Caco-2 (cell line): ENCODE results near the gene PALLD. TPM values are rescaled to one million over a fixed set of nuclear protein-coding genes. Genes with fewer than 3 reads are reported as not detected.

Experiments
- BruUV-seq: library from RNA; stranded (reverse); fragments of 400-500 nt; replicated peaks from 2 replicates; lab custom pipeline; 2021; lab: Mats Ljungman, UMichigan
- CTCF ChIA-PET: fragments of 300-600 bp; sonication (Branson Sonifier 250); formaldehyde crosslinking; loops from one replicate; lab custom pipeline; 2022; ENCODE audit warnings: antibody characterized with exemption; lab: Charles Lee
- POLR2A ChIA-PET: fragments of 300-600 bp; sonication (Branson Sonifier 250); formaldehyde crosslinking; loops from one replicate; lab custom pipeline; 2022; ENCODE audit warnings: antibody characterized with exemption; lab: Charles Lee
- DNase-seq, 2 experiments: peaks; one replicate each; pipeline versions ENCODE4 v3.0.0 to v3.0.0-alpha.2; 2020 to 2022
- H3K27me3 ChIP-seq: replicated peaks from 2 replicates; pipeline ENCODE4 v1.6.0; 2011; ENCODE audit warnings: low read length; ENCODE audit not compliant: control insufficient read depth, insufficient read depth
- H3K36me3 ChIP-seq: 2 replicates; pipeline ENCODE4 v1.5.1; 2011; ENCODE audit warnings: low read length; ENCODE audit not compliant: control insufficient read depth, insufficient read depth
- H3K4me1 ChIP-seq: fragments of 250-450 bp; sonication (Bioruptor Pico); 2 replicates; pipeline ENCODE4 v1.5.1; 2020; ENCODE audit warnings: mild to moderate bottlenecking
- H3K4me3 ChIP-seq: 2 replicates; pipeline ENCODE4 v1.5.1; 2011; ENCODE audit warnings: low read depth, mild to moderate bottlenecking, control low read depth, low read length
- H3K9me3 ChIP-seq: fragments of 250-450 bp; sonication (Bioruptor Pico); 2 replicates; pipeline ENCODE4 v1.5.1; 2020; ENCODE audit warnings: mild to moderate bottlenecking, moderate library complexity
- H3K27ac Mint-ChIP-seq: one replicate; pipeline ENCODE4 v1.8.0; 2022; ENCODE audit warnings: mixed read lengths; ENCODE audit not compliant: unreplicated experiment
- H3K27me3 Mint-ChIP-seq: one replicate; pipeline ENCODE4 v1.8.0; 2022; ENCODE audit warnings: mixed read lengths; ENCODE audit not compliant: insufficient read depth, unreplicated experiment
- H3K36me3 Mint-ChIP-seq: one replicate; pipeline ENCODE4 v1.8.0; 2022; ENCODE audit warnings: mild to moderate bottlenecking, mixed read lengths; ENCODE audit not compliant: insufficient read depth, unreplicated experiment
- H3K4me1 Mint-ChIP-seq: one replicate; pipeline ENCODE4 v1.8.0; 2022; ENCODE audit warnings: low read depth, mixed read lengths; ENCODE audit not compliant: unreplicated experiment
- H3K4me3 Mint-ChIP-seq: one replicate; pipeline ENCODE4 v1.8.0; 2022; ENCODE audit warnings: mild to moderate bottlenecking, moderate library complexity, mixed read lengths; ENCODE audit not compliant: unreplicated experiment
- H3K9me3 Mint-ChIP-seq: one replicate; pipeline ENCODE4 v1.8.0; 2022; ENCODE audit warnings: mixed read lengths; ENCODE audit not compliant: unreplicated experiment
- CTCF ChIP-seq, 2 experiments: fragments of 200-600 bp in 1 of 2; IDR thresholded peaks; 1 replicate in 1 of 2; 2 replicates in 1 of 2; pipeline versions ENCODE4 v1.5.1 to v1.8.0; 2011 to 2022; ENCODE audit warnings: antibody characterized with exemption in 1 of 2, control low read depth in 1 of 2, inconsistent platforms in 1 of 2, low read depth in 1 of 2, low read length in 1 of 2, mild to moderate bottlenecking in 1 of 2, moderate library complexity in 1 of 2; ENCODE audit not compliant: insufficient read depth in 1 of 2, severe bottlenecking in 1 of 2, unreplicated experiment in 1 of 2
- intact Hi-C: fragments of 100-400 bp; cut with micrococcal nuclease; formaldehyde crosslinking; loops from one replicate; pipeline ENCODE4 v1.10.0; 2022; ENCODE audit not compliant: unreplicated experiment
- total RNA-seq: library from RNA; stranded (reverse); gene quantifications from 2 replicates; pipeline ENCODE4 v1.2.3, GENCODE V29; 2022

PALLD gene
- total RNA-seq, 1 experiment from 2014 or later, result 12.3 TPM

- Histone ChIP-seq H3K27me3 (no peaks in the 10 kb centered on the region), H3K36me3 (no peaks in the 10 kb centered on the region), H3K9me3 (no peaks in the 10 kb centered on the region), H3K4me3 (no peak overlapping the region), H3K4me1 (peaks cover 11% of the 10 kb centered on the region)
- Mint-ChIP-seq H3K4me1 (peaks cover 22% of the 10 kb centered on the region), H3K4me3 (no peak overlapping the region), H3K27ac (no peak overlapping the region), H3K27me3 (no peaks in the 10 kb centered on the region), H3K9me3 (no peaks in the 10 kb centered on the region), H3K36me3 (no peaks in the 10 kb centered on the region)
- no peak for DNase-seq
- CTCF ChIA-PET, result no interaction called here
- POLR2A ChIA-PET, result interaction anchor here (0.6 kb wide), 1 partner anchor 156 kb away, joined by 3 read pairs; the partner anchor contains the start of gene CBR4
- no peak for TF ChIP-seq CTCF (IDR thresholded peaks at IDR 0.05; ENCODE audit: insufficient read depth in 1 of 2, low read depth in 1 of 2, low read length in 1 of 2, severe bottlenecking in 1 of 2, unreplicated experiment in 1 of 2)
- intact Hi-C loops, result no loop called here
- no TSS peak for BruUV-seq
These were observed 356.9 kb downstream of the PALLD start for GRCh38 chr4:168853770-168854169.

GRCh38 chr4:168854350-168854921 lies 357.6 kb downstream of the PALLD start:
- ChIA-PET CTCF (no interaction called here), POLR2A (interaction anchor here (0.6 kb wide), 1 partner anchor 156 kb away, joined by 3 read pairs; the partner anchor contains the start of gene CBR4)
- peaks cover 4% of the 10 kb centered on the region; the same call in 1 of the 2 replicates for H3K4me1 ChIP-seq
- Mint-ChIP-seq H3K4me3 (no peak overlapping the region), H3K4me1 (peaks cover 16% of the 10 kb centered on the region), H3K27ac (no peak overlapping the region), H3K9me3 (no peaks in the 10 kb centered on the region), H3K36me3 (peaks cover 5% of the 10 kb centered on the region), H3K27me3 (no peaks in the 10 kb centered on the region)
- no peaks in the 10 kb centered on the region for H3K27me3 ChIP-seq
- no peak for DNase-seq
- no peaks in the 10 kb centered on the region for H3K9me3 ChIP-seq
- no peak for TF ChIP-seq CTCF (IDR thresholded peaks at IDR 0.05; ENCODE audit: insufficient read depth in 1 of 2, low read depth in 1 of 2, low read length in 1 of 2, severe bottlenecking in 1 of 2, unreplicated experiment in 1 of 2)
- H3K4me3 ChIP-seq, result no peak overlapping the region
- intact Hi-C loops, result no loop called here
- no peaks in the 10 kb centered on the region for H3K36me3 ChIP-seq
- no TSS peak for BruUV-seq

- H3K9me3 ChIP-seq, result no peaks in the 10 kb centered on the region
- no peaks in the 10 kb centered on the region for H3K27me3 ChIP-seq
- H3K4me3 Mint-ChIP-seq, result no peak overlapping the region
- no peaks in the 10 kb centered on the region for H3K9me3 Mint-ChIP-seq
- H3K4me1 Mint-ChIP-seq, result peaks cover 8% of the 10 kb centered on the region
- BruUV-seq, result no TSS peak
- POLR2A ChIA-PET, result no interaction called here
- TF ChIP-seq CTCF (IDR thresholded peaks at IDR 0.05; ENCODE audit: insufficient read depth in 1 of 2, low read depth in 1 of 2, low read length in 1 of 2, severe bottlenecking in 1 of 2, unreplicated experiment in 1 of 2), result no peak
- CTCF ChIA-PET, result no interaction called here
- H3K27me3 Mint-ChIP-seq, result no peaks in the 10 kb centered on the region
- no peak overlapping the region for H3K27ac Mint-ChIP-seq
- intact Hi-C loops, result no loop called here
- H3K36me3 ChIP-seq, result no peaks in the 10 kb centered on the region
- no peak for DNase-seq
- peaks cover 5% of the 10 kb centered on the region for H3K36me3 Mint-ChIP-seq
- no peaks in the 10 kb centered on the region for H3K4me1 ChIP-seq
- H3K4me3 ChIP-seq, result no peak overlapping the region
These were observed 359.5 kb downstream of the PALLD start for GRCh38 chr4:168856312-168856711.
